Hepatocyte (in vitro differentiated cells): Measurements from ENCODE around the gene TFEB. TPM values are rescaled to one million over a fixed set of nuclear protein-coding genes. Genes with fewer than 3 reads are reported as not detected.

Source experiments
- DNase-seq: peaks from one replicate; pipeline ENCODE4 v3.0.0-alpha.2; 2016; ENCODE audit warnings: low spot score
- H2AFZ ChIP-seq: fragments of 200-600 bp; sonication (generic); 2 replicates; pipeline ENCODE4 v1.6.0; 2016; ENCODE audit warnings: antibody characterized with exemption, mild to moderate bottlenecking
- H3K27ac ChIP-seq: fragments of 200-600 bp; sonication (generic); 2 replicates; pipeline ENCODE4 v1.5.1; 2016; ENCODE audit warnings: mild to moderate bottlenecking
- H3K27me3 ChIP-seq: fragments of 200-600 bp; sonication (generic); 2 replicates; pipeline ENCODE4 v1.6.1; 2016
- H3K36me3 ChIP-seq: fragments of 200-600 bp; sonication (generic); replicated peaks from 2 replicates; pipeline ENCODE4 v1.5.1; 2016; ENCODE audit warnings: low read depth; ENCODE audit not compliant: insufficient read depth
- H3K4me1 ChIP-seq: fragments of 200-600 bp; sonication (generic); 2 replicates; pipeline ENCODE4 v1.5.1; 2016; ENCODE audit warnings: mild to moderate bottlenecking, moderate library complexity; ENCODE audit not compliant: insufficient read depth
- H3K4me2 ChIP-seq: fragments of 200-600 bp; sonication (generic); 2 replicates; pipeline ENCODE4 v1.6.0; 2016
- H3K4me3 ChIP-seq: fragments of 200-600 bp; sonication (generic); 2 replicates; pipeline ENCODE4 v1.5.1; 2016; ENCODE audit warnings: mild to moderate bottlenecking
- H3K79me2 ChIP-seq: fragments of 200-600 bp; sonication (generic); 2 replicates; pipeline ENCODE4 v1.6.0; 2017; ENCODE audit warnings: mild to moderate bottlenecking
- H3K9me2 ChIP-seq: fragments of 200-600 bp; sonication (generic); replicated peaks from 2 replicates; pipeline ENCODE4 v1.6.0; 2017; ENCODE audit warnings: mild to moderate bottlenecking; ENCODE audit not compliant: insufficient read depth
- H3K9me3 ChIP-seq: fragments of 200-600 bp; sonication (generic); 2 replicates; pipeline ENCODE4 v1.5.1; 2016; ENCODE audit warnings: low read depth, mild to moderate bottlenecking
- H4K20me1 ChIP-seq: fragments of 200-600 bp; sonication (generic); 2 replicates; pipeline ENCODE4 v1.6.0; 2016; ENCODE audit warnings: mild to moderate bottlenecking; ENCODE audit not compliant: insufficient read depth, poor library complexity, severe bottlenecking
- CTCF ChIP-seq: fragments of 200-600 bp; sonication (generic); IDR thresholded peaks from 2 replicates; pipeline ENCODE4 v1.5.1; 2016; ENCODE audit warnings: antibody characterized with exemption, mild to moderate bottlenecking; ENCODE audit not compliant: poor library complexity
- EZH2 ChIP-seq: fragments of 200-600 bp; sonication (generic); IDR thresholded peaks from 2 replicates; pipeline ENCODE4 v1.6.1; 2016; ENCODE audit warnings: antibody characterized with exemption, mild to moderate bottlenecking, borderline replicate concordance
- EZH2phosphoT487 ChIP-seq: fragments of 200-600 bp; sonication (generic); IDR thresholded peaks from one replicate; pipeline ENCODE4 v1.6.1; 2018; ENCODE audit warnings: antibody characterized with exemption, mild to moderate bottlenecking, low read depth, moderate library complexity; ENCODE audit not compliant: unreplicated experiment, severe bottlenecking
- WGBS: methylation state at CpG from one replicate; pipeline ENCODE4 v1.1.6; 2016; ENCODE audit warnings: low lambda C conversion rate; ENCODE audit errors: missing lambda C conversion rate; 5-methylcytosine and 5-hydroxymethylcytosine counted together
- polyA plus RNA-seq: library from polyadenylated mRNA; unstranded; fragments of >200 nt; fragmentation: Nextera tagmentation; extraction: Ambion mirVana; gene quantifications from 2 replicates; pipeline ENCODE4 v1.2.1, GENCODE V29; 2016
- total RNA-seq: library from RNA; depleted of rRNA; stranded (reverse); fragments of >200 nt; gene quantifications from 2 replicates; pipeline ENCODE4 v1.2.3, GENCODE V29; 2014

Gene TFEB
- total and polyA plus RNA-seq, 2 experiments from 2014 or later: 14.2 to 32.7 TPM

GRCh38 chr6:41694815-41695526 lies 40.4 kb downstream of the TFEB start:
- 78% methylated on average over 6 of the region's 6 CpGs for WGBS
- TF ChIP-seq CTCF: no peak
- no peak for TF ChIP-seq EZH2
- no peak for TF ChIP-seq EZH2phosphoT487
- H2AFZ ChIP-seq: no peak overlapping the region
- no peak overlapping the region for H3K4me3 ChIP-seq
- no peaks in the 10 kb centered on the region for H3K9me2 ChIP-seq
- no peaks in the 10 kb centered on the region for H4K20me1 ChIP-seq
- no peaks in the 10 kb centered on the region for H3K4me1 ChIP-seq
- DNase-seq: no peak
- no peaks in the 10 kb centered on the region for H3K36me3 ChIP-seq
- H3K79me2 ChIP-seq: no peaks in the 10 kb centered on the region
- no peak overlapping the region for H3K27ac ChIP-seq
- H3K9me3 ChIP-seq: no peaks in the 10 kb centered on the region
- H3K4me2 ChIP-seq: no peak overlapping the region
- no peaks in the 10 kb centered on the region for H3K27me3 ChIP-seq

GRCh38 chr6:41693281-41694240 lies 41.8 kb downstream of the TFEB start:
- no peaks in the 10 kb centered on the region for H3K4me1 ChIP-seq
- H3K9me2 ChIP-seq: no peaks in the 10 kb centered on the region
- no peak overlapping the region for H3K4me3 ChIP-seq
- H4K20me1 ChIP-seq: no peaks in the 10 kb centered on the region
- no peaks in the 10 kb centered on the region for H3K9me3 ChIP-seq
- H3K27ac ChIP-seq: no peak overlapping the region
- no peak for DNase-seq
- no peaks in the 10 kb centered on the region for H3K79me2 ChIP-seq
- no peaks in the 10 kb centered on the region for H3K36me3 ChIP-seq
- H3K27me3 ChIP-seq: no peaks in the 10 kb centered on the region
- WGBS: 82% methylated on average over 9 of the region's 10 CpGs
- H2AFZ ChIP-seq: no peak overlapping the region
- TF ChIP-seq CTCF (no peak), EZH2 (no peak), EZH2phosphoT487 (no peak)
- H3K4me2 ChIP-seq: no peak overlapping the region

GRCh38 chr6:41692730-41693129 lies 42.7 kb downstream of the TFEB start:
- DNase-seq: no peak
- WGBS: 97% methylated on average over 2 of the region's 2 CpGs
- no peaks in the 10 kb centered on the region for H3K9me3 ChIP-seq
- no peaks in the 10 kb centered on the region for H3K79me2 ChIP-seq
- H3K4me1 ChIP-seq: no peaks in the 10 kb centered on the region
- no peak overlapping the region for H2AFZ ChIP-seq
- H3K27me3 ChIP-seq: no peaks in the 10 kb centered on the region
- no peaks in the 10 kb centered on the region for H3K36me3 ChIP-seq
- H3K4me3 ChIP-seq: no peak overlapping the region
- no peak overlapping the region for H3K4me2 ChIP-seq
- no peaks in the 10 kb centered on the region for H4K20me1 ChIP-seq
- H3K27ac ChIP-seq: no peak overlapping the region
- H3K9me2 ChIP-seq: no peaks in the 10 kb centered on the region
- TF ChIP-seq EZH2phosphoT487 (no peak), CTCF (no peak), EZH2 (no peak)
